GM18870 (cell line): ENCODE measurements around the gene PPP4R3C.
"Not testable (repeated sequence)": the region's sequence is repeated elsewhere in the genome, so short reads cannot be mapped to it uniquely, and the experiment has no call there.

Experiments
- ATAC-seq: cut with Tn5 transposase; IDR thresholded peaks from one replicate; pipeline ENCODE4 v1.9.1; 2021; ENCODE audit warnings: moderate library complexity; ENCODE audit not compliant: unreplicated experiment

Gene PPP4R3C

DNA sequence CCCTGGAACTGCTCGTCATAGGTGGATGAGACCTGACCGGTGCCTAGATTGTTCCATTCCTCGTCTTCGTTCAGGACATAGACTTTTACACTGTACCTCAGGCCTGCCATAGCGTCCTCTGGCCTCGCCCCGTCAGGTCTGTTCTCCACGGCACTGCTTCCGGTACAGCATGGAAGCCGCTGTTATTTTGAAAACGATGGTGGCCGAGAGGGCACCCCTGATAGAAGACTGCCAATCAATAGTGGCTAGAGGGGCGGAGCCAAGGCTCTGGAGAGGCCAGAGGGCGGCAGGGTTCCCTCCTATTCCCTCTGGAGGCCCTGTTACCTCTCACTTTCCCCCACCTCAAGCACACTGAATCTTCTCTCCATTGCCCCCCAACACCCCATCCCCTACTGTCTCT lies at the start of gene PPP4R3C:
Gene PPP4R3C (minus strand): TSS at position 155 of the 400 bp plus-strand sequence. CDS start 45 bp downstream, at position 110.
- no peak for ATAC-seq

GRCh38 chrX:27491397-27491796 lies 28.3 kb upstream of the PPP4R3C start:
- ATAC-seq, result no peak

GRCh38 chrX:27466051-27466450 lies 2.9 kb upstream of the PPP4R3C start:
- no peak for ATAC-seq

DNA sequence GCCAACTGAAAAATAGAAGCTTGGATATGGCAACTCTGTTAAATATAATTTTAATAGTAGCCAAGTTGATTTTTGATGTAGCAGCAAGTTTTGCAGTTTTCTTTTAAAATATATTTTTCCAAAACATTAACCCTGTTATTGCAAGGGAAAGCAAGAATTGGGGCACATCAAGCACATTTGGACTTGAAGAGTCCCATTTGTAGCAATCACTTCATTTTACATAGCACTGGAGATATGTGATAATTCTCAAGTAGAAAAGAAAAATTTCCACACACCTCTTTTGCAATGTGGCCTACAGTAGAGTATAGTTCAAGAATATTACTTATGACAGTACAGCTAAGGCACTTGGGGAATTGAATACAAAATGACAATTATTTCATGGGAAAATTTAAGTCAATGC lies 1.9 kb upstream of the PPP4R3C start:
- no peak for ATAC-seq

DNA sequence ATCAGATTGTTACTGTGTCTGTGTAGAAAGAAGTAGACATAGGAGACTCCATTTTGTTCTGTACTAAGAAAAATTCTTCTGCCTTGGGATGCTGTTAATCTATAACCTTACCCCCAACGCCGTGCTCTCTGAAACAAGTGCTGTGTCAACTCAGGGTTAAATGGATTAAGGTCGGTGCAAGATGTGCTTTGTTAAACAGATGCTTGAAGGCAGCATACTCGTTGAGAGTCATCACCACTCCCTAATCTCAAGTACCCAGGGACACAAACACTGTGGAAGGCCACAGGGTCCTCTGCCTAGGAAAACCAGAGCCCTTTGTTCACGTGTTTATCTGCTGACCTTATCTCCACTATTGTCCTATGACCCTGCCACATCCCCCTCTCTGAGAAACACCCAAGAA lies 4.0 kb downstream of the PPP4R3C start:
- not testable (repeated sequence) for ATAC-seq

DNA sequence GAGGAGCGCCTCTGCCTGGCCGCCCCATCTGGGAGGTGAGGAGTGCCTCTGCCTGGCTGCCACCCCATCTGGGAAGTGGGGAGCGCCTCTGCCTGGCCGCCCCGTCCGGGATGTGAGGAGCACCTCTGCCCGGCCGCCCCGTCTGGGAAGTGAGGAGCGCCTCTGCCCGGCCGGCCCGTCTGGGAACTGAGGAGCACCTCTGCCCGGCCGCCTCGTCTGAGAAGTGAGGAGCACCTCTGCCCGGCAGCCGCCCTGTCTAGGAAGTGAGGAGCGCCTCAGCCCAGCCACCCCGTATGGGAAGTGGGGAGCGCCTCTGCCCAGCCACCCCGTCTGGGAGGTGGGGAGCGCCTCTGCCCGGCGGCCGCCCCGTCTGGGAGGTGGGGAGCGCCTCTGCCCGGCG lies 4.6 kb downstream of the PPP4R3C start:
- ATAC-seq, result not testable (repeated sequence)

DNA sequence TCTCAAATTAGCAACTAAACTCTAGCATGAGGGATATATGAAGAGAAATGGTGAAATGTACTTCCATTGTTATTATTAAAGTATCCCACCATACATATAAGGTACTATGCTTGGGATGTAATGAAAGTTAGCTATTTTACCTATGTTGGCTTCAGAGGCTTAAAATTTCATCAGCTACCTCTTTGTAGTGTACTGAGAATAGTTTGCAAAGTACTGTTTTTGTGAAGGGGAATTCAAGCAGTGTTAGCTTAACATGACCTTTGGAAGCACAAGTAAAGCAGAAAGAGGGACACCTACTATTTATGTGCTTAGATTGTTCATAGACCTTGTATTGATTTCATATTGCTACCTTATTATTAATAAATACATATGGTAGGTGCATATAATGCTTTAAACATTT lies 11.8 kb downstream of the PPP4R3C start:
- no peak for ATAC-seq

- ATAC-seq, result no peak
Measured at GRCh38 chrX:27446423-27446822, 16.7 kb downstream of the PPP4R3C start.

GRCh38 chrX:27445438-27445837 lies 17.7 kb downstream of the PPP4R3C start:
- ATAC-seq, result no peak

- peak; percentile 92 for ATAC-seq
Measured at GRCh38 chrX:27444093-27444908, 18.8 kb downstream of the PPP4R3C start.

- not testable (repeated sequence) for ATAC-seq
Measured at GRCh38 chrX:27442392-27442791, 20.7 kb downstream of the PPP4R3C start.

DNA sequence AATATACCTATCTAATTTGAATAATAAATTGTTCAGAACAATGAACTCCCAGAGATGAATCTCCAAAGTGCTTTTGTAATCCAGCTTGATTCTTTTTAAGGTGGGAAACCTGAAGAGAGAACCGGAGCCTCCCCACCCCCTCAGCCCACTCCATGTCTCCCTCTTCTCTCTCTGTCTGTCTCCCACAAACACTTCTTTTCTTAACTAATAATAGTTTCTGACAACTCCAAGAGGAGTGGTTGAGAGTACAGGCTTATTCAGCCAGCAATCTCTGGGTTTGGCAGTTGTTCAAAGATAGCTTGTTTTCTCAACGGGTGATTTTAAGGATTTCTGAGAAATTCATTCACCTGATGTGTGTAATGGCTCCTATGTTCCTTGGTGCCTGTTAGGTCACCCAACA lies 23.4 kb downstream of the PPP4R3C start:
- ATAC-seq, result no peak

GRCh38 chrX:27438937-27439336 lies 24.2 kb downstream of the PPP4R3C start:
- no peak for ATAC-seq

DNA sequence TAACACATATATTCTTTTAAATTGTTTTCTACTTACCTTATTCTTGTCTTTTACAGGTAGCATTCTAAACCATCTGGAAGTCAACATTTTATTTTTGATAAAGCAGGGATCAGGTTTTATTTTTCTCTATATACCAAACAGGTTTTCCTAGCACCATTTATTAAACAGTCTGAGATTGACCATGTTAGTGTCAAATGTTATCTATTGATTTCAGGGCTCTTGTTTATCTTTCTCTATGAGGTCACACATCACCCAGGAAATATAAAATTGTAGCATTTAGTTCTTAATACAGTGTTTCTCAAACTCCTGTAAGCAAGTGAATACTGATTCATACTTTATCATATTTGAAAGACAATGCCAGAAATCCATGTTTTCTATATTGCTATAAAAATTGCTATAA lies 28.1 kb downstream of the PPP4R3C start:
- no peak for ATAC-seq
